NB4 (cell line): ENCODE data around the gene WASF3.

Source experiments
- POLR2A ChIP-seq: IDR thresholded peaks from 2 replicates; pipeline ENCODE4 v1.6.1; 2011; ENCODE audit warnings: mild to moderate bottlenecking; ENCODE audit not compliant: insufficient read length; ENCODE audit errors: extremely low read depth
- TF ChIP-seq, protein P1 (sequence below): IDR thresholded peaks from one replicate; pipeline ENCODE4 v1.5.1; 2012; ENCODE audit warnings: low read depth, low read length

DNA sequence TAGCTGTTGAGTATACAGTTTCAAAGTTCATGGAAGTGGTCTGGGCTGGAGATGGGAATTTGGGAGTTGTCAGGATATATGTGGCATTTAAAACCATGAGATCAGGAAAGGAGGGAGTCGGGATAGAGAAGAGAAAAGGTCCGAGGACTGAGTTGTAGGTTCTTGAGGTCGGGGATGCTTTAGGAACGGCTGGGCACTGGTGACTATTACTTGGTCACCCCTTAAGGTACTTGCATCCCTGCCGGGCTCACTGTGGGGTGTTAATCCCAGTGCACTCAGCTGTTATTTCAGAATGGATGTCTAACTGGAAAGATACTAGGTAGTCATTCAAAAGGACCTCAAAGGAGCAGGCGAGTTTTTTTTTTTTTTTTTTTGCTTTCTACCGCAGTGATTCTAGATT, 34.2 kb downstream of the WASF3 start:
- TF ChIP-seq, protein P1, sequence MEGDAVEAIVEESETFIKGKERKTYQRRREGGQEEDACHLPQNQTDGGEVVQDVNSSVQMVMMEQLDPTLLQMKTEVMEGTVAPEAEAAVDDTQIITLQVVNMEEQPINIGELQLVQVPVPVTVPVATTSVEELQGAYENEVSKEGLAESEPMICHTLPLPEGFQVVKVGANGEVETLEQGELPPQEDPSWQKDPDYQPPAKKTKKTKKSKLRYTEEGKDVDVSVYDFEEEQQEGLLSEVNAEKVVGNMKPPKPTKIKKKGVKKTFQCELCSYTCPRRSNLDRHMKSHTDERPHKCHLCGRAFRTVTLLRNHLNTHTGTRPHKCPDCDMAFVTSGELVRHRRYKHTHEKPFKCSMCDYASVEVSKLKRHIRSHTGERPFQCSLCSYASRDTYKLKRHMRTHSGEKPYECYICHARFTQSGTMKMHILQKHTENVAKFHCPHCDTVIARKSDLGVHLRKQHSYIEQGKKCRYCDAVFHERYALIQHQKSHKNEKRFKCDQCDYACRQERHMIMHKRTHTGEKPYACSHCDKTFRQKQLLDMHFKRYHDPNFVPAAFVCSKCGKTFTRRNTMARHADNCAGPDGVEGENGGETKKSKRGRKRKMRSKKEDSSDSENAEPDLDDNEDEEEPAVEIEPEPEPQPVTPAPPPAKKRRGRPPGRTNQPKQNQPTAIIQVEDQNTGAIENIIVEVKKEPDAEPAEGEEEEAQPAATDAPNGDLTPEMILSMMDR, result no peak
- TF ChIP-seq POLR2A, result no peak
